ENCODE data around the gene SIAH3.

The SIAH3 gene

GRCh38 chr13:45796426-45797235 lies 54.9 kb downstream of the SIAH3 start:
- no peak overlapping the region for H3K4me3 Mint-ChIP-seq
- peaks cover 26% of the 10 kb centered on the region for H3K4me1 Mint-ChIP-seq
- H3K36me3 Mint-ChIP-seq (ENCODE audit: low read depth), result peaks cover 3% of the 10 kb centered on the region
- TF ChIP-seq CTCF (IDR thresholded peaks at IDR 0.05; ENCODE audit: unreplicated experiment in 3 of 3), result no peak
- H3K27ac Mint-ChIP-seq, result peak overlapping the region in 1 of 3 experiments; percentile 0
- no peaks in the 10 kb centered on the region for H3K27me3 Mint-ChIP-seq (ENCODE audit: low read depth)
- H3K9me3 Mint-ChIP-seq, result no peaks in the 10 kb centered on the region

- no peaks in the 10 kb centered on the region for H3K9me3 Mint-ChIP-seq
- no peak overlapping the region for H3K4me3 Mint-ChIP-seq
- peaks cover 4% of the 10 kb centered on the region for H3K27me3 Mint-ChIP-seq (ENCODE audit: low read depth)
- H3K27ac Mint-ChIP-seq, result peak overlapping the region in 2 of 3 experiments; percentile 4 to 38
- H3K4me1 Mint-ChIP-seq, result peaks cover 20% of the 10 kb centered on the region
- no peak for TF ChIP-seq CTCF (IDR thresholded peaks at IDR 0.05; ENCODE audit: unreplicated experiment in 3 of 3)
- H3K36me3 Mint-ChIP-seq (ENCODE audit: low read depth), result peaks cover 3% of the 10 kb centered on the region
Measured at GRCh38 chr13:45792827-45793303, 58.7 kb downstream of the SIAH3 start.

GRCh38 chr13:45788011-45788410 lies 63.5 kb downstream of the SIAH3 start:
- TF ChIP-seq CTCF (IDR thresholded peaks at IDR 0.05; ENCODE audit: unreplicated experiment in 3 of 3), result no peak
- no peak overlapping the region for H3K4me3 Mint-ChIP-seq
- no peaks in the 10 kb centered on the region for H3K36me3 Mint-ChIP-seq (ENCODE audit: low read depth)
- peaks cover 51% of the 10 kb centered on the region for H3K4me1 Mint-ChIP-seq
- H3K27ac Mint-ChIP-seq, result peak overlapping the region in 1 of 3 experiments; percentile 14
- peaks cover 12% of the 10 kb centered on the region for H3K27me3 Mint-ChIP-seq (ENCODE audit: low read depth)
- H3K9me3 Mint-ChIP-seq, result no peaks in the 10 kb centered on the region

- TF ChIP-seq CTCF (IDR thresholded peaks at IDR 0.05; ENCODE audit: unreplicated experiment in 3 of 3), result no peak
- Mint-ChIP-seq H3K4me1 (peaks cover 52% of the 10 kb centered on the region), H3K9me3 (no peaks in the 10 kb centered on the region), H3K36me3 (ENCODE audit: low read depth) (no peaks in the 10 kb centered on the region), H3K27ac (peak overlapping the region in 2 of 3 experiments; percentile 58 to 78), H3K4me3 (no peak overlapping the region), H3K27me3 (ENCODE audit: low read depth) (peaks cover 12% of the 10 kb centered on the region)
Measured at GRCh38 chr13:45787346-45787745, 64.2 kb downstream of the SIAH3 start.

GRCh38 chr13:45786293-45786920 lies 65.1 kb downstream of the SIAH3 start:
- TF ChIP-seq CTCF (IDR thresholded peaks at IDR 0.05; ENCODE audit: unreplicated experiment in 3 of 3), result no peak
- Mint-ChIP-seq H3K9me3 (no peaks in the 10 kb centered on the region), H3K27me3 (ENCODE audit: low read depth) (peaks cover 12% of the 10 kb centered on the region), H3K36me3 (ENCODE audit: low read depth) (no peaks in the 10 kb centered on the region), H3K4me3 (no peak overlapping the region), H3K4me1 (peaks cover 61% of the 10 kb centered on the region), H3K27ac (peak overlapping the region; percentile 45 to 78 (median 58))

All from nephron (organoid).